GM15510 (cell line): ENCODE results near the gene KLHL10.

ENCODE experiments used
- POLR2A ChIP-seq: IDR thresholded peaks from 3 replicates; pipeline ENCODE4 v1.6.1; 2011; ENCODE audit warnings: borderline replicate concordance; ENCODE audit not compliant: insufficient read length; ENCODE audit errors: extremely low read depth

The KLHL10 gene

GRCh38 chr17:41806685-41807445, 30.8 kb upstream of the KLHL10 start:
- no peak for TF ChIP-seq POLR2A

- TF ChIP-seq POLR2A = no peak
Measured at GRCh38 chr17:41810659-41811548, 26.7 kb upstream of the KLHL10 start.

- no peak for TF ChIP-seq POLR2A
Measured at GRCh38 chr17:41811549-41812380, 25.9 kb upstream of the KLHL10 start, which contains the start of gene P3H4. Gene P3H4, minus strand, starts transcription at chr17:41811949. Its CDS starts 34 bp downstream, at chr17:41811915.

- no peak for TF ChIP-seq POLR2A
Measured at GRCh38 chr17:41812381-41813151, 25.1 kb upstream of the KLHL10 start, which contains the start of gene FKBP10. Gene FKBP10, plus strand, starts transcription at chr17:41813004. Its CDS starts 31 bp downstream, at chr17:41813035.

DNA sequence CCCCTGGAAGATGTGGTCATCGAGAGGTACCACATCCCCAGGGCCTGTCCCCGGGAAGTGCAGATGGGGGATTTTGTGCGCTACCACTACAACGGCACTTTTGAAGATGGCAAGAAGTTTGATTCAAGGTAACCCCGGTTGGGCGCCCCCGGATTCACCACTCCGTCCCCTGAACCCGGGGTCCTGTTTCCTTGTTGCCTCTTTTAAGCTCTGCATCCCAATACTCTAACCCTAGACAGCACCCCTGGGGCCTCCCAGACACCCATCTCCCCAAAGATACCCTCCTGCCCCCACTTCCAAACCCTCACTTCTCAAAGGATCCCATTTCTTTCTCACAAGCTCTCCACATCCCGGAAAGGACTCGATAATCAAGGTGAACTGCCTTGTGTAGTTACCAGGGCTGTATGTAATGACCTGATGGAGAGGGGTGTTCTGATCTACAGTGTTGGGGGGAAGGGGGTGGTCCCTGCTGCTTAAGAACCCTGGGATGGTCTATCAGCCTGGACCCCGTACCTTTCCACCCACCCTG, 24.4 kb upstream of the KLHL10 start:
- no peak for TF ChIP-seq POLR2A

DNA sequence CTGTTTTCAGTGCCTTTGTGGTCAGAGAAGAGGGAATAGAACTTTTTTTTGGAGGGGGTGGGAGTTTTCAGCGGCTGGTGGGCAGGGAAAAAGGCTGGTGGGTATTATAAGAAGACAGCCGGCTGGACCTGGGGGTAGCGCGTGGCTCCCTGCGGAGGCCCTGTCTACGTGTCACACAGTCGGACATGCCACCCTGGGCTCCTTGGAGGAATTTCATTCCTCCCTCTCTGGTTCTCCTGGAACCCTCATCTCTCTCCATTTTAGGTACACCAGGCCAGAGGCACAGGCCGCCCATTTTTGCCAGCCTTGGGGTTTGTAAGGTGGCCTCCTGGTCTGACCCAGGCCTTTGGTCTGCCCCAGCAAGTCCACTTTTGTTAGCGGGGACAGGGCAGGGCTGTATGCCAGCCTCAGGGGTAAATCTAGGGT, 23.9 kb upstream of the KLHL10 start:
- TF ChIP-seq POLR2A = no peak

GRCh38 chr17:41814195-41814594, 23.4 kb upstream of the KLHL10 start:
- TF ChIP-seq POLR2A = no peak

DNA sequence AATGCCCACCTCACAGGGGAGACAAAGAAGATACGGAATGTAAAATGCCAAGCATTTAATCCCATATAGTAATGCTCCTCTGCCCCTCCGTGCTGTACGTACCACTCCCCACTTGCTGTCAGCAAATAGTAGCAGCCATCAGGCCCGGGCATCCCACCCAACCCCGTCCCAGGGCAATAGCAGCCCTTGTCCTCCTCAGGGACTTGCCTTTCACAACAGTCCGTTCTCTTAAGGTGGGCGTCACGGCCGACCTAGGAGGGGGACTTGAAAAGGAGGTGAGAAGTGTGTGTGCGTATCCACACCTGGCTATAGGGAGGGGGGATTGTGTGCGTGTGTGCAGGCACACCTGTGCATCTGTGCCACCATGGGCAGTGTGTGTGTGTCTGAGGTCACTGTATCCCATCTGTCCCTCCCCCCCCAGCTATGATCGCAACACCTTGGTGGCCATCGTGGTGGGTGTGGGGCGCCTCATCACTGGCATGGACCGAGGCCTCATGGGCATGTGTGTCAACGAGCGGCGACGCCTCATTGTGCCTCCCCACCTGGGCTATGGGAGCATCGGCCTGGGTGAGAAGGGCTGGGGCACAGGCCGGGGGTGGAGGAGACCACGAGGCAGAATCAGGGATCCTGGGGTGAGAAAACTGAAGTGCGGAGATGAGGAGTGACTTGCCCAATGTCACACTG, 20.8 kb upstream of the KLHL10 start:
- TF ChIP-seq POLR2A = no peak

GRCh38 chr17:41818024-41818423, 19.6 kb upstream of the KLHL10 start:
- TF ChIP-seq POLR2A = no peak

- no peak for TF ChIP-seq POLR2A
Measured at GRCh38 chr17:41821776-41822175, 15.8 kb upstream of the KLHL10 start.

DNA sequence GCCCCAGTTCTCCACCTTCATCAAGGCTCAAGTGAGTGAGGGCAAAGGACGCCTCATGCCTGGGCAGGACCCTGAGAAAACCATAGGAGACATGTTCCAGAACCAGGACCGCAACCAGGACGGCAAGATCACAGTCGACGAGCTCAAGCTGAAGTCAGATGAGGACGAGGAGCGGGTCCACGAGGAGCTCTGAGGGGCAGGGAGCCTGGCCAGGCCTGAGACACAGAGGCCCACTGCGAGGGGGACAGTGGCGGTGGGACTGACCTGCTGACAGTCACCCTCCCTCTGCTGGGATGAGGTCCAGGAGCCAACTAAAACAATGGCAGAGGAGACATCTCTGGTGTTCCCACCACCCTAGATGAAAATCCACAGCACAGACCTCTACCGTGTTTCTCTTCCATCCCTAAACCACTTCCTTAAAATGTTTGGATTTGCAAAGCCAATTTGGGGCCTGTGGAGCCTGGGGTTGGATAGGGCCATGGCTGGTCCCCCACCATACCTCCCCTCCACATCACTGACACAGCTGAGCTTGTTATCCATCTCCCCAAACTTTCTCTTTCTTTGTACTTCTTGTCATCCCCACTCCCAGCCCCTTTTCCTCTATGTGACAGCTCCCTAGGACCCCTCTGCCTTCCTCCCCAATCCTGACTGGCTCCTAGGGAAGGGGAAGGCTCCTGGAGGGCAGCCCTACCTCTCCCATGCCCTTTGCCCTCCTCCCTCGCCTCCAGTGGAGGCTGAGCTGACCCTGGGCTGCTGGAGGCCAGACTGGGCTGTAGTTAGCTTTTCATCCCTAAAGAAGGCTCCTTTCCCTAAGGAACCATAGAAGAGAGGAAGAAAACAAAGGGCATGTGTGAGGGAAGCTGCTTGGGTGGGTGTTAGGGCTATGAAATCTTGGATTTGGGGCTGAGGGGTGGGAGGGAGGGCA, 15.1 kb upstream of the KLHL10 start:
- TF ChIP-seq POLR2A = no peak

DNA sequence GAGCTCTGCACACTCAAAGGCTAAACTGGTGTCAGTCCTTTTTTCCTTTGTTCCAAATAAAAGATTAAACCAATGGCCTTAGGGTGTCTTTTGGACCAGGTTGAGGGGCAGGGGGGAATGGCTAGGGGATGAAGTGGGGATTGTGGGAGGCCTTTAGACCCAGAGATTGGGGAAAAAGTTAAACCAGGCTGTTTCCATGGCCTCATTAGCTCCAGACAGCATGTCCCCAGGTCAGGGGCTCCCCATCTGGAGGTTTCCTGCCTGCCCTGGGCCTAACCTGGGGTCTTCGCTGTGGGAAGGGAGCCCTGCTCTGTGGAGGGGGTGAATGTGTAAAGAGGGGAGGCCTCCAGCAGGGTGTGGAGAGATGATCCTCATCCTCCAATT, 14.5 kb upstream of the KLHL10 start:
- no peak for TF ChIP-seq POLR2A
